Central memory CD8-positive, alpha-beta T cell (primary cell): ENCODE measurements around the gene SFXN3.

Experiments
- ATAC-seq: fragments of 150-1000 bp; cut with Tn5 transposase; replicated peaks from 2 replicates; pipeline ENCODE4 v1.10.0; 2022; ENCODE audit warnings: mild to moderate bottlenecking, moderate FRiP score, moderate number of reproducible peaks; ENCODE audit not compliant: poor library complexity, severe bottlenecking; ENCODE audit errors: extremely low read depth
- DNase-seq, 2 donors: peaks; one replicate each; pipeline ENCODE4 v3.0.0; 2021; ENCODE audit warnings: low spot score in 2 of 2
- H3K27ac Mint-ChIP-seq: one replicate; pipeline ENCODE4 v1.8.0; 2022; ENCODE audit warnings: low read depth, mild to moderate bottlenecking, moderate library complexity, mixed read lengths
- H3K27me3 Mint-ChIP-seq: one replicate; pipeline ENCODE4 v1.8.0; 2022; ENCODE audit warnings: mixed read lengths
- H3K36me3 Mint-ChIP-seq: one replicate; pipeline ENCODE4 v1.8.0; 2022; ENCODE audit warnings: mild to moderate bottlenecking, moderate library complexity, mixed read lengths; ENCODE audit not compliant: insufficient read depth
- H3K4me1 Mint-ChIP-seq: one replicate; pipeline ENCODE4 v1.8.0; 2022; ENCODE audit warnings: mixed read lengths
- H3K4me3 Mint-ChIP-seq: one replicate; pipeline ENCODE4 v1.8.0; 2022; ENCODE audit warnings: mild to moderate bottlenecking, moderate library complexity, mixed read lengths
- H3K9me3 Mint-ChIP-seq: one replicate; pipeline ENCODE4 v1.8.0; 2022; ENCODE audit warnings: mixed read lengths

SFXN3 gene

DNA sequence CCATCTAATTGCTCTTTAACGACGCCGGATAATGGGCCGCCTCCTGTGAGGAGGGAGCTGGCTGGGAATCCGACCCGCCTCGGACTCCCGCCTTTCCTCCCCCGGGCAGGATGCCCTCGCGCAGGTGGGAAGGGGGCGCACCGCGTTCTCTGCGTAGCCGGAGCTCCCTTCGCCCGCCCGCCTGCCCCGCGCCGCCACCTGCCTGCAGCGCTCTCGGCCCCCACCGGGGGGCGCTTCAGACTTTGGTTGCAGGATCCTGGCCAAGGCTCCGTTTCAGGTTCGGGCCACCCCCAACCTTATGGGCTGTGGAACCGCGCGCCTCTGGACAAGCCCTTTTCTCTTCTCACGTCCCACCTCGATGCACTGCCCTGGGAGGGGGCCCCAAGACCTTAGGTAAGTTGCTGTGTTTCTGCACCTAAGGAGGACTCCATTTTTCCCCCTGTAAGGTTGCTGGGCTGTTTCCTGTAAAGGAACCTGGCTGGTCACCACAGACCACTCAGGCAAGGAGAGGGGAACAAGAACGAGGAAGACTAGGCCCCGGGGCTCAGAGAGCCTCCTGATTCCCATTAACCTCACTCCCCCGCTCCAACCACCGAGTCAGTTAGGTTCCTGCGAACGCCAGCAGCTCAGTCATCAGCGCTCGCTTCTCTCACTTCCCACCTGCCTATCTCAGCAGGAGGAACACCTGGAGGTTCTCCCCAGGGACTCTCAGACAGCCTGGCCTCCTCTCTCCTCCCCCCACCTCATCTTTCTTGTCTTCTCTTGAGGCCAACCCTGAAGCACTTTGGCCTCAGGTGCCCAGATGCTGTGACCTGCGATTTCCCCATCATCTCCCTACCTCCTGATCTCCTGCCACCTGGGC, 19.4 kb downstream of the SFXN3 start:
- Mint-ChIP-seq H3K9me3 (no peaks in the 10 kb centered on the region), H3K27ac (no peak overlapping the region), H3K4me3 (peak overlapping the region; percentile 5), H3K36me3 (peaks cover 2% of the 10 kb centered on the region), H3K4me1 (peaks cover 17% of the 10 kb centered on the region), H3K27me3 (peaks cover 57% of the 10 kb centered on the region)
- ATAC-seq = peak; percentile 79
- peak; percentile 66 to 80 for DNase-seq

DNA sequence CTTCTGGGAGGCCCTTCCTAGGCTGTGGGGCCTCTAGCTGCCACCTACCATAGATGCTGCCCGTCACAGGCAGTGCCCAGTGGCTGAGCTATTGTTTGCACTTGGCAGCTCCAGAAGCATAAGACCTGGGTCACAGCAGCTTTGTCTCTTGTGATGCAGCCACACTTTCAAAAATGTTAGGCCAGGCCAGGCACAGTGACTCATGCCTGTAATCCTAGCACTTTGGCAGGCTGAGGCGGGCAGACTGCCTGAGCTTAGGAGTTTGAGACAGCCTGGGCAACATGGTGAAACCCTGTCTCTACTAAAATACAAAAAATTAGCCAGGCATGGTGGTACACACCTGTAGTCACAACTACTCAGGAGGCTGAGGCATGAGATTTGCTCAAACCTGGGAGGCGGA, 21.3 kb downstream of the SFXN3 start:
- Mint-ChIP-seq H3K4me3 (no peak overlapping the region), H3K4me1 (peaks cover 17% of the 10 kb centered on the region), H3K27me3 (peaks cover 42% of the 10 kb centered on the region), H3K27ac (no peak overlapping the region), H3K36me3 (peaks cover 3% of the 10 kb centered on the region), H3K9me3 (no peaks in the 10 kb centered on the region)
- no peak for DNase-seq
- ATAC-seq = no peak

DNA sequence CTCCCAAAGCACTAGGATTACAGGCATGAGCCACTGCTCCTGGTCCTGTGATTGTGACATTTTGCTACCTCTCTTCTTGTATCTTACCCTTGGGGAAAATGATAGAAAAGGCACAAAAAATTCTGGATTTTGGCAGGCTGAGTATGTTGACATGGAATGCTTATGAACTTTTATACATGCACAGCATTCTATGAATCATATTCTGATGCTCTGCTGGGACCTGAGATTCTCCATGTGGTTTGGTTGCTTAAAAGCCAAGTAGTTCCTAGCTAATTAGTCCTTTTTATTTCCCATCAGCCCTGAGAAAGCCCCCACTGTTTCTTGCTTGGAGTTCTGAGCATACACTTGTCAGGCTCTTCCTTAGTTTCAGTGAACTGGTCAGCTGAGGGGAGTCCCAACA, 22.5 kb downstream of the SFXN3 start:
- Mint-ChIP-seq H3K4me3 (no peak overlapping the region), H3K27me3 (peaks cover 30% of the 10 kb centered on the region), H3K4me1 (peaks cover 14% of the 10 kb centered on the region), H3K36me3 (peaks cover 3% of the 10 kb centered on the region), H3K27ac (no peak overlapping the region), H3K9me3 (no peaks in the 10 kb centered on the region)
- DNase-seq (no peak), ATAC-seq (no peak)

DNA sequence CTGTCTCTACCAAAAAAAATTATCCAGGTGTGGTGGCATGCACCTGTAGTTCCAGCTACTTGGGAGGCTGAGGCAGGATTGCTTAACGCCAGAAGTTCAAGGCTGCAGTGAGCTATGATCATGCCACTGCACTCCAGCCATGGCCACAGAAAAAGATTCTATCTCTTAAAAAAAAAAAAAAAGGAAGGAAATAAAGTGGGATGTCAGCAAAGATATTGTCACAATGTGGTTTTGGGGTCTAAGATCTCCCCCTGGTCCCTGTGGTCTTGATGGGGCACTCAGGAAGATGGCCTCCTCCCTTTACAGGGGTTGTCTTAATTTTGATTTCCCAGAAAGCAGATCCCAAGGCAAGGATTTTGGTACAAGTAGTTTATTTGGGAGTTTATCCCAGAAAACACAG, 23.3 kb downstream of the SFXN3 start:
- peaks cover 21% of the 10 kb centered on the region for H3K27me3 Mint-ChIP-seq
- no peak overlapping the region for H3K4me3 Mint-ChIP-seq
- H3K4me1 Mint-ChIP-seq = peaks cover 8% of the 10 kb centered on the region

DNA sequence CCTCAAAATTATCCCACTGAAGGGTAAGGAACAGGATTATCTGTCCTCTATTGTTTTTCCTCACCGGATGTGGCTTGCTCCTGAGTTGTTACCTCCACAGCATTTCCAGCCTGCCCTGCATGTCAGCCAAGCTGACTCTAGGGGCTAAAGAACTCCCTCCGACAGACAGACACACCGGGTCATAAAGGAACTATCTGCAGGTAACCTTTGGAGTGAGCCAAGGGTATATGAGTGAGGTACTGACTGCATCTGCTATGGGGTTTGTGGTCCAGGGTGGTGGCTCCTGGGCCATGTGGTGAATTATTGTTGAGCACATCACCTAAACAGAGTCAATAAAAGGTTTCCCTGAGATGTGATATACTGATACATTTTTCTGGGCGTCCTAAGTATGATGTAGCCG, 23.8 kb downstream of the SFXN3 start:
- Mint-ChIP-seq H3K9me3 (no peaks in the 10 kb centered on the region), H3K27ac (no peak overlapping the region), H3K4me3 (no peak overlapping the region), H3K36me3 (peaks cover 3% of the 10 kb centered on the region), H3K4me1 (peaks cover 13% of the 10 kb centered on the region), H3K27me3 (peaks cover 16% of the 10 kb centered on the region)
- no peak for ATAC-seq
- DNase-seq = no peak

More for the DNA sequence above, 23.3 kb downstream of the SFXN3 start:
- Mint-ChIP-seq H3K27ac (no peak overlapping the region), H3K36me3 (peaks cover 3% of the 10 kb centered on the region), H3K9me3 (no peaks in the 10 kb centered on the region)
- DNase-seq = no peak
- no peak for ATAC-seq

DNA sequence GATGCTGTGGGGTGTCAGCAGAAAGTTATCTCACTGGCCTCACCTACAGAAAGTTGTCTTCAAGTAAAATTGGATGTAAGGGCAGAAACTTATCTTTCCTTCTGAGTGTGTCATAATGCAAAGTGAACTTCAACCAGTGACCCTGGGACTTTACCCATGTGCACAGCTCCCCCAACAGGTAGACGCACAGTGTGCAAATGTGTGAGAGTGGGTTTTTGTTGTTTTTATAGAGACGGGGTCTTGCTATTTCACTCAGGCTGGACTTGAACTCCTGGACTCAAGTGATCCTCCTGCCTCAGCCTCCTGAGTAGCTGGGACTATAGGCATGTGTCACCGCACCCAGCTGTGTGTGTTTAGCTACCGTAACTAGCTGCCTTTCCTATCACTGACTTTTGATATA, 24.4 kb downstream of the SFXN3 start:
- no peak for DNase-seq
- H3K36me3 Mint-ChIP-seq = peaks cover 5% of the 10 kb centered on the region
- no peaks in the 10 kb centered on the region for H3K9me3 Mint-ChIP-seq
- peaks cover 11% of the 10 kb centered on the region for H3K27me3 Mint-ChIP-seq
- no peak for ATAC-seq
- H3K4me3 Mint-ChIP-seq = no peak overlapping the region
- H3K4me1 Mint-ChIP-seq = peaks cover 18% of the 10 kb centered on the region
- H3K27ac Mint-ChIP-seq = no peak overlapping the region

DNA sequence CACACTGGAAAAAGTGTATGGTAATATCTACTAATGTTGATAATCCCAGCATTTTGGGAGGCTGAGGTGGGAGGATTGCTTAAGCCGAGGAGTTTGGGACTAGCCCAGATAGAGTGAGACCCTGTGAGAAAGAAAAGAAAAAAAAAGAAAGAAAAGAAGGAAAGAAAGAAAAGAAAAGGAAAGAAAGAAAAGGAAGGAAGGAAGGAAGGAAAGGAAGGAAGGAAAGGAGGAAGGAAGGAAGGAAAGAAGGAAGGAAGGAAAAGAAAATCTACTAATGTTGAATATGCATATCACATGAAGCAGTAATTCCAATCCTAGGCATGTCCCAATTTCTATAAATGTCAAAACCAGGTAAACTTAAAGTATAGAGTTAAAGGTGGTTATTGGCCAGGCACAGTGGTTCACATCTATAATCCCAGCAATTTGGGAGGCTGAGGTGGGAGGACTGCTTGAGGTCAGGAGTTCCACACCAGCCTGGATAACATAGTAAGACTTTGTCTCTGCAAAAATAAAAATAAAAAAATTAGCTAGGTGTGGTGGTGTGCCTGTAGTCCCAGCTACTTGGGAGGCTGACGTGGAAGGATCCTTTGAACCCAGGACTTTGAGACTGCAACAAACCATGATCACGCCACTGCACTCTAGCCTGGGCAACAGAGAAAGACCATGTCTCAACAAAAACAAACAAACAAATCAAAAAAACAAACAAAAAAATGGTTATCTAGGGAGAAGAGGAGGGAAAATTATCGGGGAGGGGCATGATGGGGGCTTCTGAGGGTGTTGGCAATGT, 25.5 kb downstream of the SFXN3 start:
- Mint-ChIP-seq H3K27ac (no peak overlapping the region), H3K4me1 (peaks cover 16% of the 10 kb centered on the region), H3K4me3 (no peak overlapping the region), H3K36me3 (peaks cover 10% of the 10 kb centered on the region), H3K9me3 (no peaks in the 10 kb centered on the region), H3K27me3 (no peaks in the 10 kb centered on the region)
- DNase-seq (no peak), ATAC-seq (no peak)

DNA sequence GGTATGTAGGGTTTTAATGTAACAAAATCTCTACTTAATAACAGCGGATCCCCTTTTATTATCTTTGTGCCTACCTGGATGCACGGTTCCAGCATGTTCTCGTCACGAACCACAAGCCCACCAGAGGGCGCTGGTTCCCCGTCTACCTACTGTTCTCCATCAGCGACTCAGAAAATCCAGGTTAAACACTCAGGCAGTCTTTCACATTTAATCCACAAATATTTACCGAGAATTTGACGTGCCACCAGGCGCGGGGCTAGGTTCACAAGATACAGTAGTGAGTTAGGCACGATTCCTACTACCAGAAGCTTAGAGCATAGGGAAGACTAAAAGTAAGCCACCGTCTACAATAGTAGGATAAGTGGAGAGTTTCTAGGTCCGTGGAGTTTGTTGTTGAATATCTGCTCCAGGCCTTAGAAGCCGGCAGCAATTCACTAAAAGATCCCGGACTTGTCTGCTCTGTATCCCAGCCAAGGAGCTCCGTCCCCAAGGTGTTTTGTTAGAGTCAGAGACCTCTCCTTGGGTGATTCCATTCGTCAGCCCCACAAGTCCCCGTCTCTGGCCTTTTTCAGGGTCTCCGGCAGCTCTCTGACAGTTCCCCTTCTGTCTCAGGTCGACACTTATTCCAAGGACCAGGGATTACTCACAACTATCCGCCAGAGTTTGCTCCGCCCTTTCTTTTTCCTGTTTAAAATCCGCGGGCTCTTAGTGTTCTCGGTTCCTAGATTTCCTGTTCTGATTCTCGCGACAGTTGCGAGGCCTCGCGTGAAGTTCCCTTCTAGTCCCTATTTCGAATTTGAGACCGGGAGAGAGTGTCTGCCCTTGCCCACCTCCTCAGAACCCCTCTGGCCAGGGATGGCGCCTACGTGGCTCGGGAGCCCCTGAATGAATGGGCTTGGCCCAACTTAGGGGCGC, 29.3 kb downstream of the SFXN3 start:
- Mint-ChIP-seq H3K4me3 (peak overlapping the region; percentile 96), H3K27ac (peak overlapping the region; percentile 89), H3K4me1 (peaks cover 23% of the 10 kb centered on the region), H3K36me3 (peaks cover 10% of the 10 kb centered on the region), H3K9me3 (no peaks in the 10 kb centered on the region), H3K27me3 (peaks cover 20% of the 10 kb centered on the region)
- DNase-seq (peak; percentile 85 to 90), ATAC-seq (peak; percentile 83)

DNA sequence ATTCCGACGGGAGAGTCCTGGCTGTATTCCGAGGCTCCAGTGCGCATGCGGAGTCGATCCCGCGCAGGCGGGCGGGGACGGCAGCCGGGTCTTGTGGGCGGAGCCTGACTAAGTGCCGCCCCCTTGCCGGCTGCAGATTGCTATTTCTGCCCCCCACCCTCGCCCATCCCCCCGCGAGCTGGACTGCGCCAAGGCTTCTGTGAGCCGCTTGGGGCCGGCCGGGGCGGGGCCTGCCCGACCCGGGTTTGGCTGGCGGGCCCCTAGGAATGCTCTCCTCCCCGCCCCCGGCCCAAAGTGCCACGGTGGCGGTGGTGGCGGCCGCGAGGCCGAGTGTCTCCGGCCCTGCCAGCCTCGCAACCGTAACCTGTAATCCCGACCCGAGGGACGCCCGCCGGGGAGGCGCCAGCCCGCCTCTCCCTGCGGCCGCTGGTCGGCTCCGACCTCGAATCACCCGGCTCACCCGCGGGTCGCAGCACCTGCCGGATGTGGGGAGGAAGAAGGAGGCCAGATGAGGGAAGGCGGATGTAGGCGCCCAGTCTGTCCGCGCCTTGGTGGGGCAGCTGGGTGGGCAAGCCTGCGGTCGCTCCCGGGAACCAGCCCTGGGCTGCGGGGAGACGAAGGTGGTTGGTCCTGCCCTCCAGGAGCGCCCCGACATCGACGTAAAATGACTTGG, 30.1 kb downstream of the SFXN3 start:
- ATAC-seq = peak; percentile 59
- peaks cover 10% of the 10 kb centered on the region for H3K36me3 Mint-ChIP-seq

DNA sequence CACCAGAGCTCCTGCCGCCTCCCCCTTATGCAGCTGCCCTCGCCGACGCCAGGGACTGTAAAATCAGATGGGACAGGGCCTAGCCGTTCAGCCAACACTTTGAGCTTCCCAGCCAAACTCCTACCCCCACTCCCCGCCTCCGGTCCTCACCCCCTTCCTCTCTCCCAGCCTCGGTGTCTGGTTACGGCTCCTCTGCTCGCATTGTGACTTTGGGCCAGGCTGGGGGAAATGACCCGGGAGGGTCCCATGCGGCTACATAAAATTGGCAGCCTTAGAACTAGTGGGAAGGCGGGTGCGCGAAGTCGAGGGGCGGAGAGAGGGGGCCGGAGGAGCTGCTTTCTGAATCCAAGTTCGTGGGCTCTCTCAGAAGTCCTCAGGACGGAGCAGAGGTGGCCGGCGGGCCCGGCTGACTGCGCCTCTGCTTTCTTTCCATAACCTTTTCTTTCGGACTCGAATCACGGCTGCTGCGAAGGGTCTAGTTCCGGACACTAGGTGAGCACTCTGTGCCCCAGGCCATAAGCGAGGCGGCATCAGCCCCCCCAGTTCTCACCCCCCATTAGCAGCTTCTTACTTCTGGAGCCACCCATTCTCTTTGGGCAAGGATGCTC, 30.7 kb downstream of the SFXN3 start, which contains the start of gene KAZALD1:
KAZALD1 (plus strand) TSS at position 366 of the 608 bp plus-strand sequence. CDS start 604 bp downstream, outside the sequence.
- no peak for ATAC-seq
- Mint-ChIP-seq H3K4me3 (peak within 1 kb of the TSS; percentile 96), H3K9me3 (no peaks in the 10 kb centered on the region), H3K36me3 (peaks cover 9% of the 10 kb centered on the region), H3K27ac (peak within 1 kb of the TSS; percentile 89), H3K27me3 (peaks cover 34% of the 10 kb centered on the region), H3K4me1 (peaks cover 23% of the 10 kb centered on the region)
- DNase-seq = no peak

More for the DNA sequence above, 30.1 kb downstream of the SFXN3 start:
- H3K27ac Mint-ChIP-seq = peak overlapping the region; percentile 89
- DNase-seq = peak in 1 of 2 donors; percentile 19
- H3K27me3 Mint-ChIP-seq = peaks cover 28% of the 10 kb centered on the region
- H3K4me3 Mint-ChIP-seq = peak overlapping the region; percentile 96
- H3K9me3 Mint-ChIP-seq = no peaks in the 10 kb centered on the region
- H3K4me1 Mint-ChIP-seq = peaks cover 23% of the 10 kb centered on the region

DNA sequence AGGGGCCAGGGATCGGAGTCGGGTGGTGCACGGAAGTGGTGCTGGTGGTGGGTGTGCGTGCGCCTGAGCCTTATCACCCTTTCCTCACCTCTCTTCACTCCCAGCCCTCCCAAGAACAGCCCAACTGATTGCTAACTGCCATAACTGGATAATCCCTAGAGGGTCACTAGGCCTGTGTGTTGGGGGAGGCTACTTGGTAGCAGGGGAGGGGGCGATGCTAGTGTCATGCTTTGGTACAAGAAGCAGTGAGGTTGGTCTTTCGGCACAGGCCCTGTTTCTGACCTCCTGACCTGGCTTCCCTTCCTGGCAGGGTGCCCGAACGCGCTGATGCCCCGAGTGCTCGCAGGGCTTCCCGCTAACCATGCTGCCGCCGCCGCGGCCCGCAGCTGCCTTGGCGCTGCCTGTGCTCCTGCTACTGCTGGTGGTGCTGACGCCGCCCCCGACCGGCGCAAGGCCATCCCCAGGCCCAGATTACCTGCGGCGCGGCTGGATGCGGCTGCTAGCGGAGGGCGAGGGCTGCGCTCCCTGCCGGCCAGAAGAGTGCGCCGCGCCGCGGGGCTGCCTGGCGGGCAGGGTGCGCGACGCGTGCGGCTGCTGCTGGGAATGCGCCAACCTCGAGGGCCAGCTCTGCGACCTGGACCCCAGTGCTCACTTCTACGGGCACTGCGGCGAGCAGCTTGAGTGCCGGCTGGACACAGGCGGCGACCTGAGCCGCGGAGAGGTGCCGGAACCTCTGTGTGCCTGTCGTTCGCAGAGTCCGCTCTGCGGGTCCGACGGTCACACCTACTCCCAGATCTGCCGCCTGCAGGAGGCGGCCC, 31.4 kb downstream of the SFXN3 start:
- Mint-ChIP-seq H3K4me3 (peak overlapping the region; percentile 96), H3K4me1 (peaks cover 26% of the 10 kb centered on the region)

More for the DNA sequence above, 31.4 kb downstream of the SFXN3 start:
- ATAC-seq = no peak
- Mint-ChIP-seq H3K27ac (no peak overlapping the region), H3K36me3 (peaks cover 11% of the 10 kb centered on the region), H3K27me3 (peaks cover 40% of the 10 kb centered on the region), H3K9me3 (no peaks in the 10 kb centered on the region)
- peak in 1 of 2 donors; percentile 19 for DNase-seq
